Activated T-cell treated with anti-CD3 and anti-CD28 coated beads, Interleukin-2, amount 50 U/mL, for 48 hours (primary cell): Measurements from ENCODE around the gene PHF21A.
A peak's percentile ranks its signal among the peaks of the same experiment; 100 is the strongest.

Source experiments
- DNase-seq, 2 experiments: peaks; one replicate each; pipeline ENCODE4 v3.0.0-alpha.2; 2020

Gene PHF21A

DNA sequence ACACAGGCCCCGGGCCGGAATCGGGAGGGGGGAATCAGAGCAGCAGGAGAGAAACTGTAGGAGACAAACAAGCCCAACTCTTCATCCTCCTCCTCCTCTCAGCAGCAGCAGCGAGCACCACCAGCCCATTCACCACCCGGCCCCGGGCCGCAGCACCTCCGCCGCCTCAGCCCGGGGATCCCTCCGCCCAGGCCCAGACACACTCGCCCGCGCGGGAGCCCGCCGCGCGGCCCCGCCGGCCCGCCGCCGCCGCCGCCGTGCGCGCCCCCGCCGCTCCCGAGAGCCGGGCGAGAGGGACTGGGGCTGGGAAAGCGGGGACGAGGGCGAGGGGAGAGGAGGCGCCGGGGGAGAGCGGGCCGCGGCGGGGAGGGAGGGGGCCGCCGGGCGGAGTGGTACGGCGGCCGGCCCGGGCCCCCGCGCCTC, at the start of gene PHF21A:
Gene PHF21A, minus strand, starts transcription at position 154 of the 423 bp plus-strand sequence. CDS start 37,235 bp downstream, outside the sequence.
- DNase-seq, result peak; percentile 89 to 93

DNA sequence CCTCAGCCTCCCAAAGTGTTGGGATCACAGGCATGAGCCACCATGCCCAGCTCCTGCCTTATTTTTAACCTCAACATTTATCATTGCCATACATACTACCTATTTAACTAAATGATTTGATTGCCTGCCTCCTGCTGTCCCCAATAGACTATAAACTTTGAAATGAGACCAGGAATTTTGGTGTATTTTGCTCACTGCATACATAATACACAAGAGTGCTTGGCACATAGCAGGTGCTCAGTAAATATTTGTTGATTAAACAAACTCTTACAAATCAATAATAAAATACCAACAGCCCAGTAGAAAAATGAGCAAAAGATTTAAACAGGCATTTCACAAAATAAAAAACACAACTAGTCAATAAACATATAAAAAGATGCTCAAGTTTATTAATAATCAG, 49.5 kb upstream of the PHF21A start:
- no peak for DNase-seq

DNA sequence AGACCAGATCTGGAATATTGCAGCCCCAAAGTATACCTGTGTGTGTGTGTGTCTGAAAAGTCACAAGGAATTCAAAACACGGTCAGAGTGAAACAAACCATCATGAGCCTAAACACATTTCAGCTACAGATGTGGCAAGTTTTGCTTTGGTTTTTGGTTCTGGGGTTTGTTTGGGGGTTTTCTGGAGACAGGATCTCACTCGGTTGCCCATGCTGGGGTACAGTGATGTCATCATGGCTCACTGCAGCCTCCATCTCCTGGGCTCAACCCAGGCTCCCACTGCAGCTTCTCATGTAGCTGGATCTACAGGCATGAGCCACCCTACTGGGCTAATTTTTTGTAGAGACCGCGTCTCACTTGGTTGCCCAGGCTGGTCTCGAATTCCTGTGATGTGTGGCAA, 41.4 kb upstream of the PHF21A start:
- peak in 1 of 2 experiments; percentile 28 for DNase-seq

DNA sequence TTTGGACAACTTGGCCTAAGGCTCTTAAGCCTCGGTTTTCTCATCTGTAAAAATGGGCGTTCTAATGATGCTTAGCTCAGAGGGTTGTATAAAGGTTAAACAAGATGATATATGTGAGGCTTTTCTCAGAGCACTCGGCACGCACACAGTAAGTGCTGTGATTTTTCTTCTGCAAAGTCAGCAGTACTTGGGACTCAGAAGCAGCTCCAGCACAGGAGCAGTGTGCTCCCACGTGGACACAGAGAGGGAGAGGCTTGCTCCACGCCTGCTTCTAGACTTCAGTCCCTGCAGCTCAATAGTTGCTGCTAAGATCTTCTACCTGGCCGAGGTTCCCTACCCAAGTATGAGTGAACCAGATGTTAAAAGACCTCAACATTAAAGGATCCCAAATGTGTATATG, 39.9 kb upstream of the PHF21A start:
- DNase-seq, result no peak

DNA sequence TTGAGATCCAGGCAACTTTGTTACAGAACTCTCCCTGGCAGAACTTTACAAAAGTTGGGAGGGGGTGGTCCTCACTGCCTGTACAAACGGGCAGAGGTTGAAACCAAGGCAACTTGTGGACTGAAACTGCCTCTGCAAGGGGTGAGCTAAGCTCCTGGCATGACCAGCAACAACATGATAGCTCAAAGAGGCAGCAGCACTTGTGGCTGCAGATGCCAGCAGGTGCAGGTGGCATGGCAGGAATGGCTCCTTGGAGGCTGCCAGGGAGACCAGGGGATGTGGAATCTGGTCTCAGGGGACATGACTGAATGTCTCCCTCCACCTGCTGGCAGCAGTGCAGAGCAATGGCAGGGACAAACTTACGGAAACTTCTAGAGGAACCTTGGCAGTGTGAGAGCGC, 38.8 kb upstream of the PHF21A start:
- no peak for DNase-seq

DNA sequence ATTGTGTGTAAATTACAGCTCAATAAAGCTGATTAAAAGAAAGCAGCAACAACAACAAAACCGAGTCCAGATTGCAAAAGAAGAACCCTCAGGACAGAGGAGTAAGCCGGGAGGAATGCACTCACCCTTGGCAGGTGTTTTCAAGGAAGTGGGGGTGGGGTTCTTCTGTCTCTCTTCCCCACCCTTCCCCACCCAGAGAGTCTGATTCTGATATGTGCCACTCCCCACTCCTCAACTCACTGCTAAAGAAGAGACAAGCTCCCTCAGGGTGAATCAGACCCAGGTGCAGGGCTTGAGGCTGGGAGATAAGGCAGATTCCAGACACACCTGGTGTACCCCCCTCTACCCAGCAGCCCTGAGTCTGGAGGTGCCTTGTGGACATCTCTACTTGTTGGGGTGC, 38.4 kb upstream of the PHF21A start:
- no peak for DNase-seq

DNA sequence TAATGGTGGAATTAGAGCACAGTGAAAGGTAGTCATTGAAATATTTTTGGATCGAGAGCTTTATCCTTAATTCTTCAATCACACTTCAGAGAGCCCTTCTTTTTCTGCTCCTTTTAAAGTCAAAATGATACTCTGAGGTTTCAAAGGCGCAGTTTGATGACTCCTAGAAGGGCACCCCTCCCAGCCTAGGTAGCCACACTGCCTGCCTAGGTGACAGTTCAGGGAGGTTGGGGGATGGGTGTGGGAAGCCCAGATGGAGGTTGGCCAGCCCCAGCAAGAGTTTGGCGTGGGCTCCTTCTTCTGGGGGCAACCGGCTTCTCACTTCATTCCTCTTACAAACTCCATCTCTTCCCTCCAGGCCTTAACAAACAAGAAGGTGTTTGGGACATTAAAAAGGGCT, 28.6 kb upstream of the PHF21A start:
- no peak for DNase-seq

DNA sequence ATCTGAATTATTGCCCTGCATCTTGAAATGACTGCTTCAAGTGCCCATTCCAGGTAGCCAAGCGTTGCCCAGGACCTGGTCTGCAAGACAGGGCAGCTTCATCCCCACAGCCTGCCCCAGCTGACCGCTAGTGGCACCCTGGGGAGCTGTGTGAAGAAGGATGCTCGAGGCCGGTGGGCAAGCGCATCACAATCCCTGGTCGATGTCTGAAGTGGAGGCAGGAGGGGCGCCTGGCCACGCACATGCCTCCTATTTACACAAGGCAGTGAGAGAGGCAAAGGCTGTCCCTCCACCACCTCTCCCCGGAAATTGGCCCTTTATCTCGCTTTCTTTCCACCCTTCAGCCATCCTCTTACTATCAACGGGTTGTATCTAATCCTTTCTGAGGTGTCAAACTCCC, 28.1 kb upstream of the PHF21A start:
- no peak for DNase-seq

DNA sequence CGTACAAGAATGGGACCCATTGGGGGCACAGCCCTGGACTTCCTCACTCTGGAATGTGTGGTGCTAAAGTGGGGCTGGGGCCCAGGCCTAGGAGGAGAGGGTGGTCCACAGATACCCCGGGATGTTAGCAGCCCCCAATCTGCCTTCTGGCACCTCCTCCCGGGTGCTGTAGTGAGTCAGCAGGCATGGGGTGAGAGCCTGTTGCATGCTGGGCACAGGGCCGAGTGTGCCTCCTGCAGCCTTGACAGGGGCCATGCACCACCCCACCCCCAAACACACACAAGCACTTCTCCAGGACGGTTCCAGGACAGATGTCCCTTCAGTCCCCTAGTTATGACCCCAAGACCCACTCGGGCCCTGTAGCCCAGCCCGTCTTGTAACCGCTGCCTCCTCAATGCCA, 23.5 kb upstream of the PHF21A start:
- no peak for DNase-seq

DNA sequence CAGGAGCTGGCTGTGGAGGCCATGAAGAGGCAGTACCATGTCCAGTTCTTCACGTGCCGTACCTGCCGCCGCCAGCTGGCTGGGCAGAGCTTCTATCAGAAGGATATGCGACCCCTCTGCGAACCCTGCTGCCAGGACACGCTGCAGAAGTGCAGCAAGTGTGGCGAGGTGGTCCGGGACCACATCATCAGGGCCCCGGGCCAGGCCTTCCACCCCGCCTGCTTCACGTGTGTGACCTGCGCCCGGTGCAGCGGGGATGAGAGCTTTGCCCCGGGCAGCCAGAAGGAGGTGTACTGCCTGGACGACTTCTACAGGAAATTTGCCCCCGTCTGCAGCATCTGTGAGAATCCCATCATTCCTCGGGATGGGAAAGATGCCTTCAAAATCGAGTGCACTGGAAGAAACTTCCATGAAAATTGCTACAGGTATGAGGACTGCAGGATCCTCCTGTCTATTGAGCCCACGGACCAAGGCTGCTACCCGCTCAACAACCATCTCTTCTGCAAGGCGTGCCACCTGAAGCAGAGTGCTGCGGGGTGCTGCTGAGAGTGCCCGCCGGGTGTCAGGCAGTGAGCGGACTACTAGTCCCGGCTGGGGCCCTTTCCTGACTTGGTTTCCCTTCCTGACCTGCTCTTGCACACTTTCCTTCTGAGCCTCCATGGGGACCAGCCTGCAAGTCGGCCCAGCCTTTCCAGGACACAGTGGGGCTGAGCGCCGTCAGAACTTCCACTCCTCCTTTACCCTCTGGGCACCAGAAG, 22.0 kb upstream of the PHF21A start:
- DNase-seq, result no peak

DNA sequence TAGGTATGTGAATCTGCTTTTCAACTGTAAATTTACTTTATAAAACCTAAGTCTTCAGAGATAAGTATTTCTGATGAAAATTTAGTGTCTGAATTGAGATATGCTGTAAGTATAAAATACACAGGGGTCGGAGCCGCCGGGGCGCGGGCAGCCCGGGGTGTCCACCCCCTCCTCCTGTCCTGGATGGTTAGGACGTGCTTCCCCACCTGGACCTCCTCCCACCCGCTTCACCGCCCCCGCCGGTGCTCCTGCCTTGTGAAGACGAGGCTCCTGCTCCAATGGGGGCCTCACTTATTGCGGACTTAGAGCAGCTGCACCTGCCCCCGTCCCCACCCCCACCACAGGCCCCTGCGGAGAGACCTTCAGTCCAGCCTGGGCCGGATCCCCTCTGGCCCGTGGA, 21.3 kb upstream of the PHF21A start:
- DNase-seq, result no peak

DNA sequence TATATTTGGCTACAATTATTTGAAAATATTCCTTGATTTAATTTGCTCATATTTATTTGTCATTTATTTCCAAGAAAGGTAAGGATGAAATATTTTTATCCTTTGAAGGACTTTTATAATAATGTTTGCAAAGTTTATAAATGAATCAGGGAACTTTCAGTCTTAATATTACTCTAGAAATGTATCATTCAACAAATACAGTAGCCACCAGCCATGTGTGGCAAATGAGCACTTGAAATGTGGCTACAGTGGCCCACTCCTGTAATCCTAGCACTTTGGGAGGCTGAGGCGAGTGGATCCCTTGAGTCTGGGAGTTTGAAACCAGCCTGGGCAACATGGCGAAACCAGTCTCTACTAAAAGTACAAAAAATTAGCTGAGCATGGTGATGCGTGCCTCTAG, 20.3 kb upstream of the PHF21A start:
- no peak for DNase-seq

DNA sequence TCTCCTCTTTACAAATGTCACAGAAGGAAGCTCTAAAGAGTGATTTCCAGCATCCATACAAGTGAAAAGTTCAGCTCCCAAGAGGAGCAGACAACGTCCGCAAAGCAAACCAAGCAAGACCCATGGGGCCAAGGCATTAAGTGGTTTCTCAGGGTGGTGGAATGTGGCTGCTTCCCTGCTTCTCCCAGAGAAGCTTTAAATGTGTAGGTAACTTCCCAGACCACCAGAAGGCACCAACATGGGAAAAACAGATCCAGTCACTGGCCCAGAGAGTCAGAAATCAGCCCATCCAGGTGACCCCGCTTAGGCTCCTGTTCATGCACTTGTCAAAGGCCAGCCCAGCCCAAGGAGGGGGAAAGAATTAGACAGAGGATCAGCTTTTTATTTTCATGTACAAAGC, 13.3 kb upstream of the PHF21A start:
- no peak for DNase-seq

DNA sequence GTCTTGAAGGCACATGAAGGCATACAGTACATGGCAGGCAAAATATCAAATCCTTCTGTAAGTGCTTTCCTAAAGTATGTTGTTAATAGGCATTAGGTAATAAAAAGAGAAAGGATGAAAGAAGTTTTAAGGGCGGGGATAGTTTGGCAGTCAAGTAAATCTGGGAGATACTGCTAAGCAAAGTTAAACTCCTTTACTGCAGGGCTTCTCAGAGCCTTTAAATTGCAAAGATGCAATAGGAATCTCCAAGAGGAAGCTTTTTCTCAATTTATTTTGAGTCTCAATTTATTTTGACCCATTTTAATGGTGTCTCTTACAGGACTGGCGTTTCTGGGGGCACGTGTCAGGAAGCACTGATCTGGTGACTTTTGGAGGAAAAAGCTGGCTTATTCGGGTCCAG, 12.8 kb upstream of the PHF21A start:
- no peak for DNase-seq

DNA sequence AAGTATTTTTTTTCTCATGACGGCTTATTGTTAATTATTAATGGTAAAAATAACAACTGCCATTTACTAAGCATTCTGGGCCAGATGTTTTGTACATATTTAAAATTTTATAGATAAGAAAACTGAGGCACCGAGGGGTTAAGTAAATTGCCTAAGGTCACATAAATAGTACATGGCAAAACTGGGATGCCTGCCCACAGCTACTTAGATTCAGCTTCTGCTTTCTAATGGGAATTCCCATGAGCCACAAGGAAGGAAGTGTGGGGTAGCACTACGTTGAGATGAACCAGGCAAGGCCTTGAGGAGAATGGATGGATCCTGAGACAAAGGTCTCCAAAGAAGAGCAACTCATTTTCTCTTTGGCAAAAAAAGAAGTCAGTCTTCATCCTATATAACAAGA, 11.9 kb upstream of the PHF21A start:
- DNase-seq, result no peak

DNA sequence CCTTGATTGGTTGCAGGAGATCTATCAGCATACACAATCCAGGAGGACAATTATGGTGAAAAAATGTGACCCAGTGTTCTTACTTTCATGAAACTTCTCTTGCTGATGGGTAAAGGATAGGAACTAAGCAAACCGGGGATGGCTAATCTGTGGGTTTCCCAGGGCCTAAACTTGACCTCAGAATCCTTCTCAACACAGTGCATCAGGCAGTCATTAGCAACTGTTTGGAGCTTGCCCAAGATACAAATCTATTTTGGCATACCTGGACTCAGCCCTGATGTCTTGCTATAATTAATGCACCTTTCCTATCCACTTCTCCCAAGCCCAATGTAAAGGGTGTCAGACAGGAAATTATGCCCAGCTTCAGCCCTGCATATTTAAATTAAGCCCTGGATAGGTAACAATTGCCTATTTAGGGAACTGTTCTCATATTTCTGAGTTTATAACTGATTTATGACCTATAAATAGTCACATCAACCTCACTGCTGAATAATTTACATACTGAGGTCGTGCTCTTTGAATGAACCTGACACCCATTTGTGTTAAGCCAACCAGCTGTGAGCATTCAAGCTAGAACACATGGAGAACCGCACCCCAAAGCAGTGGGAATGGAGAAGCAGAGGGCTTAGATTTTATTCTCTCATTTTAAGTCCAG, 9.2 kb upstream of the PHF21A start:
- DNase-seq, result no peak

DNA sequence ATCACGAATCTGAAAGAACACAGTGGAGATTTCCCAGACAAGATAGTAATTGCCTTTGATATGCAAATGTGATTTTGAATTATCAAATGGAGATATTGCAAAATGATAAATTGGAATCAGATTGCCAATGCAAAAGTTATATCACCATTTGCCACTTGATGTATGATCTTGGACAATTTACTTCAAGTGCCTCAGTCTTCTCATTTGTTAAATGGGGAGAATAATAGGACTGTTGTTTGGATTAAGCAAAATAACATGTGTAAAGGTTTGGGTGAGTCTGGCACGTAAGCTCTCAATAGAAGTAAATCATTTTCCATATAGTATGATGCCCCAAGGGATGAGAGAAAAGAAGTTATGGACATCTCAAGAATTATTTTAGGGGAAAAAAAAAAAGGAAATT, 7.9 kb upstream of the PHF21A start:
- DNase-seq, result no peak

DNA sequence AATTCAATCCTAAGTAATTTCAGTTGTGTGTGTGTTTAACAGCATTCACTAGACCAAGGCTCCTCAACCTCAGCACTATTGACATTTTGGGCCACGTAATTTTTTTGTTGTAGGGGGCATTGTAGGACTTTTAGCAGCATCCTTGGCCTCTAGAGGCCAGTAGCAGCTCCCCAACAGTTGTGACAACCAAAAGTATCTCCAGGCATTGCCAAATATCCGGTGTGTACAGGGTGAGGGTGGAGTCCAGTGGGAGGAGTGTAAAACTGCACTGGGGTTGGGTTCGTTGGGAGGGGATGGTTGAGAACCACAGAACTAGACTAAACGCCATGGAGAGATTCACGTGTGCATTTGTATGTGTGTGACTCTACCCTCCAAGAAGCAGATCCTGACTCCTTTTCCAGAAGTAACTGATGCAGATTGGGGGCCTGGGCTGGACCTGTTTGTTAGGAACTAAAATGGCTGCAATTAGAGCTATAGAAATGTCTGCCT, 5.9 kb upstream of the PHF21A start:
- peak; percentile 49 to 56 for DNase-seq

DNA sequence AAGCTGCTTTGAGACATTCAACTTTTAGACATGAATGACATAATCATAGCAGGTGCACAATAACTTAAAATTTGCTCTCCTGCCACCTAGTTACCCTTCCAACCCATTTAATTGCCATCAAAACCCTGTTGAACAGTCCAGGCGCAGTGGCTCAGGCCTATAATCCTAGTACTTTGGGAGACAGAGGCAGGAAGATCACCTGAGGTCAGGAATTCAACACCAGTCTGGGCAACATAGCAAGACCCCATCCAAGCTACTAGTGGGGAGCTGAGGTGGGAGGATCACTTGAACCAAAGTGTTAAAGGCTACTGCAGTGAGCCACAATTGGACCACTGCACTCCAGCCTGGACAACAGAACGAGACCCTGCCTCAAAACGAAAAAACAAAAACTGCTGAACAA, 4.0 kb upstream of the PHF21A start:
- no peak for DNase-seq

DNA sequence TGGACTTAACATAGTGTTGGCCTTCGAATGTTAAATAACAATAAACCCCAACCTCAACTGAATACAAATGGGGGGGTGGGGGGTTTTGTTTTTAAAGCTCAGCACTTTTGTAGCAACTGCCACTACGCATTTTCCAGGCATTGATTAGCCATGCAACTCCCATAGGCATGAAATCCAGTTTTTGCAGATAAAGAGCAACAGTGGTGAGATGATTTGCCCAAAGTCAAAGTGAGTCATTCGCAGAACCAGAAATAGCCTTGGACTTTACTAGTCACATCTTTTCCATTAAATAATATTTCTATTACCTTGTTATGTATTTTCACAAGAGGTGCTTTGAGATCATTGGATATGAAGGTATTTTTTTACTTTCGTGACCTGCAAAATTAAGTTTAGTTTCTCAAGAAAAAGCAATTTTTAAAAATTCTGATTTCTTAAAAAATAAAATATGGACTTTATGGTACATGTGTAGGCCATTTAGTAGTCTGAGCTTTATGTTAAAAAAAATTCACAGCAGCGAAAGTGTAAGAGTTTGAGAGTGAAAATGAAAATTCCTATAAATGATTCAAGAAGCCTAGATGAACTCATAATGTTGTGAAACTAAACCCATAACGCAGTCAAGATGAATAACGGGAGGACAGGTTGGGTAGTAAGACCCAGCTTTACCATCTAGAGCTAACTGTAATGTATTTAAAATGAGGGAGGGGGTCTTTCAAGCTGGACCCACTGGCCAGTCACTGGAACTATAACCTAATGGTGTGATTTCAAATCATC, 1.9 kb upstream of the PHF21A start:
- DNase-seq, result no peak

DNA sequence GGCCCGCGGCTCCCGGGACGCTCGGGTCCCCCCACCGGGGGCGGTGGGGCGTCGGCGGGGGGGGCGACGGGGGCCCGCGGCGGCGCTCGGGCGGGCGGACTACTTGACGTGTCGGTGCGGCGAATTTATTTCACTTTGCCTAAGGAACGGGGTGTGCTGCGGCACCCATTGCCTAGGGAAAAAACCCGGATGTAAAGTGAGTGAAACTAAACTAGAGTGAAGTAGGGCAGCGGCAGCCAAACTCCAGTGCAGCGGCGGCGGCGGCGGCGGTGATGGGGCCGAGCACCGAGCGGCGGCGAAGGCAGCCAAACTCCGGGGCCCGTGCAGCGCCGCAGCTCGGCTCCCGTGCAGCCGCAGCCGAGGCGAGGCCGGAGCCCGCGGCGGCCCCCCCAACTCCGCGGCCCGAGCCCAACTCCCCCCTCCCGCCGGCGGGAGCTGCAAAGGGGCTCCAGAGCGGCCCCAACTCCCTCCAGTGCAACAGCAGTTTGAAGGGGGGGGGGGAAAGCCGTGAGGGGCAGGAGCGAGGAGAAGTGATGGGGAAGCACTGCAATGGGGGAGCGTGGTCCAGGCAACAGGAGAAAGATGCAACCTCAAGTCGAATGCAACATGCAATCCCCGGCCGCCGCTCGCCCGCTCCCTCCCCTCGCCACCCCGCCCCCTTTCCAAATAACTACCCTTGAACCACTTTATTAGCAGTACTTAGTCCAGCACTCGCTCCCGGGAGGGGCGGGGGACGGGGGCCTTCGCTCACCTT, 647 bp upstream of the PHF21A start:
- peak; percentile 81 to 83 for DNase-seq

DNA sequence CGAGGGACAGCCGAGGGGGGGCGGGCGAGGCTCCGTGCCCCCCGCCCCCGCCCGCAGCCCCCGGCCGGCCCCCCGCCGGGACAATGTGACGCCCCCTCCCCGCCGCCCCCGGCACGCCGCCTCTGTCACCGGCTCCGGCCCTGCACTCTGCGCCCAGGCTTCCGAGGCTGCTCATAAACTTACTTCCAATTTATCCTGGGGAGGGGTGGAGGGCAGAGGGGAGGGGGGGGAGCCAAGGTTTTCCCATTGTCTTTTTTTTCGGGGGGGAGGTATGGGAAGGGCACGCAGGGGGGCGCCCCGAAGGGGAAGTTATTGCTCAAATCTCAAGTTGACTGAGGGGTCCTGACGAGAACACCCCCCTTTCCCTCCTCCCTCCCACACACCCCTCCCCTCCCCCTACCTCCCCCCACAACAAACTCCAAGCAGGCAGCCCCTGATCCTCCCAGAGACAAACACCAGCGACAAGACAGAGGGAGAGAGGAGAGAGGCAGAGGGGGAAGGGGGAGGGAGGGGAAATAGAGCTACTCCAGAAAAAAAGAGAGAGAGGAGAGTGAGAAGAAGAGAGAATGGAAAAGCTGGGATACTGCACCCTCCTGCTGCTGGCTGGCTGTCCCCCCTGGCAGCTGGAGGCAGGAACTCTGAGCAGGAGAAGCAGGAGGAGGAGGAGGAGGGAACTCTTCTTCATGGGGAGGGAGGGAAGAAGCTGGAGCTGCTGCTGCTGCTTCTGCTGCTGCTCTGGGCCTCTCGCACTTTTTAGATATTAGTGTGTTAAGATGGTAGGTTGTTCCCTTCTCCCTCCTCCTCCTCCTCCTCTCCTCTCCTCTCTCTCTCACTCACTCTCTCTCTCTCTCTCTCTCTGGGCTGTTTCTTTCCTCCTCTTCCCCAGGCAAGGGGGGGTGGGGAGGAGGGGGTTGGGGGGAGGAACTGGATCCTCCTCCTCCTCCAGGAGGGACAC, 631 bp downstream of the PHF21A start:
- peak in 1 of 2 experiments; percentile 58 for DNase-seq
